IMR-90 (cell line): ENCODE results near the gene GNE. TPM values are rescaled to one million over a fixed set of nuclear protein-coding genes. Genes with fewer than 3 reads are reported as not detected.
A peak's percentile ranks its signal among the peaks of the same experiment; 100 is the strongest.

Experiments
- ATAC-seq: fragments of 200-7000 bp; cut with Tn5 transposase; 2 replicates; pipeline ENCODE4 v1.9.1; 2020; ENCODE audit warnings: low read depth, mild to moderate bottlenecking, moderate library complexity
- BruUV-seq: library from RNA; stranded (reverse); fragments of 400-500 nt; replicated peaks from 2 replicates; lab custom pipeline; 2021; lab: Mats Ljungman, UMichigan
- CTCF ChIA-PET: fragments of 300-600 bp; formaldehyde crosslinking; extraction: SDS; loops from one replicate; lab custom pipeline; 2021; ENCODE audit warnings: antibody characterized with exemption; lab: Yijun Ruan, JAX
- POLR2A ChIA-PET: fragments of 300-600 bp; sonication (Branson Sonifier 250); formaldehyde crosslinking; loops from one replicate; lab custom pipeline; 2022; ENCODE audit warnings: antibody characterized with exemption; ENCODE audit not compliant: unreplicated experiment; lab: Charles Lee
- DNase-seq: peaks from one replicate; pipeline ENCODE4 v3.0.0; 2013
- H2AFZ ChIP-seq: replicated peaks from 2 replicates; pipeline ENCODE3; 2013; ENCODE audit warnings: low read length, mild to moderate bottlenecking; ENCODE audit not compliant: poor library complexity
- H2AK5ac ChIP-seq: 2 replicates; pipeline ENCODE4 v1.6.1; 2013; ENCODE audit warnings: low read depth, low read length, inconsistent platforms
- H2AK9ac ChIP-seq: replicated peaks from 2 replicates; pipeline ENCODE3; 2013; ENCODE audit warnings: mild to moderate bottlenecking, low read depth, low read length, moderate library complexity; ENCODE audit not compliant: poor library complexity
- H2BK120ac ChIP-seq: 2 replicates; pipeline ENCODE4 v1.6.1; 2013; ENCODE audit warnings: low read depth, low read length, inconsistent platforms
- H2BK15ac ChIP-seq: 3 replicates; pipeline ENCODE4 v1.6.1; 2013; ENCODE audit warnings: low read depth, low read length, inconsistent platforms
- H2BK20ac ChIP-seq: 2 replicates; pipeline ENCODE4 v1.6.1; 2013; ENCODE audit warnings: low read depth, mild to moderate bottlenecking, inconsistent platforms, low read length, moderate library complexity
- H2BK5ac ChIP-seq: 2 replicates; pipeline ENCODE4 v1.6.1; 2013; ENCODE audit warnings: mild to moderate bottlenecking, low read depth, low read length, inconsistent platforms; ENCODE audit not compliant: poor library complexity, severe bottlenecking
- H3K14ac ChIP-seq: replicated peaks from 2 replicates; pipeline ENCODE4 v1.6.1; 2013; ENCODE audit warnings: low read depth, low read length, inconsistent platforms
- H3K18ac ChIP-seq: 2 replicates; pipeline ENCODE4 v1.6.1; 2013; ENCODE audit warnings: low read depth, low read length, control low read depth
- H3K23ac ChIP-seq: 2 replicates; pipeline ENCODE4 v1.6.1; 2013; ENCODE audit warnings: low read depth, low read length, inconsistent platforms
- H3K27ac ChIP-seq: 2 replicates; pipeline ENCODE4 v1.5.1; 2013; ENCODE audit warnings: mild to moderate bottlenecking, control low read depth, low read length; ENCODE audit not compliant: insufficient read depth
- H3K27me3 ChIP-seq: 2 replicates; pipeline ENCODE4 v1.6.1; 2013; ENCODE audit warnings: low read length; ENCODE audit not compliant: control insufficient read depth, insufficient read depth
- H3K36me3 ChIP-seq: 2 replicates; pipeline ENCODE4 v1.6.1; 2013; ENCODE audit warnings: low read length, mixed read lengths; ENCODE audit not compliant: control insufficient read depth, insufficient read depth
- H3K4ac ChIP-seq: 2 replicates; pipeline ENCODE4 v1.6.1; 2013; ENCODE audit warnings: low read depth, low read length, inconsistent platforms
- H3K4me1 ChIP-seq: 2 replicates; pipeline ENCODE4 v1.6.1; 2013; ENCODE audit warnings: low read length, mixed read lengths; ENCODE audit not compliant: control insufficient read depth, insufficient read depth
- H3K4me2 ChIP-seq: 2 replicates; pipeline ENCODE4 v1.6.1; 2013; ENCODE audit warnings: low read depth, mild to moderate bottlenecking, control low read depth, low read length, moderate library complexity
- H3K4me3 ChIP-seq: 2 replicates; pipeline ENCODE4 v1.5.1; 2013; ENCODE audit warnings: low read depth, mild to moderate bottlenecking, control low read depth, low read length, moderate library complexity; ENCODE audit not compliant: insufficient read depth
- H3K56ac ChIP-seq: 2 replicates; pipeline ENCODE4 v1.6.1; 2013; ENCODE audit warnings: low read length, inconsistent platforms; ENCODE audit not compliant: insufficient read depth; ENCODE audit errors: extremely low read depth
- H3K79me1 ChIP-seq, 2 experiments: 2 replicates each; pipeline ENCODE4 v1.6.1; 2013; ENCODE audit warnings: low read length in 2 of 2, inconsistent platforms in 1 of 2, low read depth in 1 of 2
- H3K9ac ChIP-seq: 2 replicates; pipeline ENCODE4 v1.6.1; 2013; ENCODE audit warnings: low read depth, low read length, control low read depth
- H3K9me1 ChIP-seq: 2 replicates; pipeline ENCODE4 v1.6.1; 2013; ENCODE audit warnings: low read length, inconsistent platforms; ENCODE audit not compliant: insufficient read depth
- H3K9me3 ChIP-seq: 2 replicates; pipeline ENCODE4 v1.6.1; 2013; ENCODE audit warnings: low read length; ENCODE audit not compliant: control insufficient read depth, insufficient read depth
- H4K20me1 ChIP-seq: 2 replicates; pipeline ENCODE4 v1.6.1; 2013; ENCODE audit warnings: low read length, inconsistent platforms; ENCODE audit not compliant: insufficient read depth
- H4K5ac ChIP-seq: 2 replicates; pipeline ENCODE4 v1.6.1; 2013; ENCODE audit warnings: mild to moderate bottlenecking, low read depth, low read length, control low read depth
- H4K8ac ChIP-seq, 2 experiments: 2 replicates each; pipeline ENCODE4 v1.6.1; 2013; ENCODE audit warnings: low read depth in 2 of 2, low read length in 2 of 2, control low read depth in 1 of 2, inconsistent platforms in 1 of 2
- H4K91ac ChIP-seq: 2 replicates; pipeline ENCODE4 v1.6.1; 2013; ENCODE audit warnings: low read depth, low read length, inconsistent platforms; ENCODE audit not compliant: insufficient read depth
- BHLHE40 ChIP-seq: fragments of 150-350 bp; IDR thresholded peaks from 2 replicates; pipeline ENCODE4 v1.6.1; 2016; ENCODE audit warnings: mild to moderate bottlenecking, low read depth, low read length
- CEBPB ChIP-seq: IDR thresholded peaks from 2 replicates; pipeline ENCODE4 v1.6.1; 2012; ENCODE audit warnings: low read depth, low read length, improper control_type of control experiment
- CHD1 ChIP-seq: IDR thresholded peaks from 2 replicates; pipeline ENCODE4 v1.6.1; 2012; ENCODE audit warnings: low read depth, low read length, improper control_type of control experiment
- FOS ChIP-seq: fragments of 150-350 bp; IDR thresholded peaks from 2 replicates; pipeline ENCODE4 v1.6.1; 2016; ENCODE audit warnings: low read depth, low read length
- MAFK ChIP-seq: IDR thresholded peaks from 2 replicates; pipeline ENCODE4 v1.6.1; 2012; ENCODE audit warnings: low read depth, low read length, improper control_type of control experiment
- MAZ ChIP-seq: IDR thresholded peaks from 2 replicates; pipeline ENCODE4 v1.6.1; 2012; ENCODE audit warnings: low read depth, mild to moderate bottlenecking, low read length, improper control_type of control experiment, moderate library complexity, borderline replicate concordance
- MXI1 ChIP-seq: IDR thresholded peaks from 2 replicates; pipeline ENCODE4 v1.6.1; 2012; ENCODE audit warnings: low read depth, mild to moderate bottlenecking, low read length, moderate library complexity, borderline replicate concordance
- POLR2A ChIP-seq: IDR thresholded peaks from 2 replicates; pipeline ENCODE4 v1.6.1; 2012; ENCODE audit warnings: mild to moderate bottlenecking, low read depth, low read length
- RAD21 ChIP-seq: IDR thresholded peaks from 2 replicates; pipeline ENCODE4 v1.6.1; 2012; ENCODE audit warnings: low read length, improper control_type of control experiment
- RFX5 ChIP-seq: IDR thresholded peaks from 2 replicates; pipeline ENCODE4 v1.8.0; 2012; ENCODE audit warnings: low read depth, mild to moderate bottlenecking, low read length, moderate library complexity
- SMC3 ChIP-seq: fragments of 150-350 bp; IDR thresholded peaks from 2 replicates; pipeline ENCODE4 v1.6.1; 2016; ENCODE audit warnings: low read depth, mild to moderate bottlenecking, antibody characterized with exemption, low read length, moderate library complexity
- WGBS, 2 experiments: methylation state at CpG; one replicate each; pipeline versions ENCODE4 v1.1.5 to v1.1.7; 2013; ENCODE audit warnings: missing lambda C conversion rate in 2 of 2; ENCODE audit not compliant: insufficient read length in 1 of 2; ENCODE audit errors: extremely low coverage in 2 of 2; 5-methylcytosine and 5-hydroxymethylcytosine counted together
- dilution Hi-C: fragments of 300-500 bp; cut with HindIII; formaldehyde crosslinking; loops from one replicate; pipeline ENCODE4 v1.14.3; 2018; ENCODE audit warnings: low sequenced_read_pairs; ENCODE audit not compliant: unreplicated experiment
- in situ Hi-C: fragments of 300-500 bp; cut with MboI; formaldehyde crosslinking; loops from 3 replicates; pipeline ENCODE4 v1.14.3; 2019; ENCODE audit warnings: low sequenced_read_pairs, inconsistent platforms, mixed read lengths
- intact Hi-C: fragments of 100-400 bp; cut with micrococcal nuclease; formaldehyde crosslinking; loops from 2 replicates; pipeline ENCODE4 v1.10.0; 2022
- polyA plus RNA-seq, 3 experiments: library from polyadenylated mRNA; depleted of rRNA; stranded (reverse); fragments of >200 nt; gene quantifications; 2 replicates each; pipeline ENCODE4 v1.2.3, GENCODE V29; 2012; ENCODE audit warnings: low replicate concordance in 1 of 3
- total RNA-seq: library from RNA; depleted of rRNA; stranded (reverse); fragments of >200 nt; gene quantifications from 2 replicates; pipeline ENCODE4 v1.2.3, GENCODE V29; 2012

The GNE gene
- total and polyA plus RNA-seq, 2 of the 4 experiments (the other 2 are of a cell fraction) = 11.7 to 34.1 TPM

GRCh38 chr9:36288070-36288469, 29.8 kb upstream of the GNE start:
- dilution Hi-C loops = no loop called here
- ChIA-PET POLR2A (interaction anchor here (0.6 kb wide), 1 partner anchor 207 kb away, joined by 3 read pairs; no protein-coding TSS in a partner anchor), CTCF (interaction anchor here (1.0 kb wide), 1 partner anchor 41 kb away, joined by 3 read pairs; no protein-coding TSS in a partner anchor)

More at GRCh38 chr9:36288070-36288469, 29.8 kb upstream of the GNE start:
- no peak overlapping the region for H2BK15ac ChIP-seq
- H2AFZ ChIP-seq = peak overlapping the region; percentile 7
- no peak overlapping the region for H4K5ac ChIP-seq
- H3K4me1 ChIP-seq = no peaks in the 10 kb centered on the region
- H3K4me3 ChIP-seq = no peak overlapping the region
- no peak overlapping the region for H2BK5ac ChIP-seq
- no peak overlapping the region for H3K23ac ChIP-seq
- H4K91ac ChIP-seq = no peak overlapping the region
- H3K4me2 ChIP-seq = no peak overlapping the region
- BruUV-seq = no TSS peak
- no peak overlapping the region for H2BK20ac ChIP-seq
- no peak overlapping the region for H2AK5ac ChIP-seq
- H2BK120ac ChIP-seq = no peak overlapping the region
- H3K36me3 ChIP-seq = no peaks in the 10 kb centered on the region
- H3K79me1 ChIP-seq = no peaks in the 10 kb centered on the region
- no peak overlapping the region for H3K4ac ChIP-seq
- H3K9me3 ChIP-seq = no peaks in the 10 kb centered on the region
- H3K18ac ChIP-seq = no peak overlapping the region
- WGBS, 2 experiments = 100% methylated on average over 1 of the region's 3 CpGs; no CpG with 5 or more reads in 1 of the 2 experiments
- H3K14ac ChIP-seq = no peak overlapping the region
- no peak overlapping the region for H2AK9ac ChIP-seq
- in situ Hi-C loops (no loop called here), intact Hi-C loops (no loop called here)
- H4K20me1 ChIP-seq = no peaks in the 10 kb centered on the region
- H3K9me1 ChIP-seq = no peaks in the 10 kb centered on the region
- DNase-seq = no peak
- TF ChIP-seq CEBPB = no peak
- TF ChIP-seq SMC3 = no peak
- TF ChIP-seq MXI1 = no peak
- TF ChIP-seq RAD21 = no peak
- TF ChIP-seq BHLHE40 = no peak
- TF ChIP-seq FOS = no peak
- TF ChIP-seq MAFK = no peak
- no peak for TF ChIP-seq CHD1
- no peak for TF ChIP-seq RFX5
- TF ChIP-seq POLR2A = no peak
- no peak for TF ChIP-seq MAZ
- no peaks in the 10 kb centered on the region for H3K27me3 ChIP-seq
- no peak overlapping the region for H4K8ac ChIP-seq
- H3K56ac ChIP-seq = no peak overlapping the region
- no peak overlapping the region for H3K9ac ChIP-seq
- no peak overlapping the region for H3K27ac ChIP-seq
- ATAC-seq = no peak
